ENCODE measurements around the gene EIF3I. TPM values are rescaled to one million over a fixed set of nuclear protein-coding genes. Genes with fewer than 3 reads are reported as not detected.

Gene EIF3I
- 123 TPM for total RNA-seq
- 100 to 1,000 TPM; 191 to 216 (median 204) TPM for polyA plus RNA-seq

GRCh38 chr1:32221980-32222755 lies at the start of gene EIF3I, which contains the start of gene TMEM234:
TSS of gene EIF3I (plus strand) at chr1:32222407. CDS start at chr1:32222442, 35 bp downstream.
TSS of gene TMEM234 (minus strand) at chr1:32222353. CDS start at chr1:32222322, 31 bp downstream.
- Mint-ChIP-seq H3K27ac (peak within 1 kb of the TSS; percentile 94 to 99 (median 99)), H3K9me3 (no peaks in the 10 kb centered on the region), H3K36me3 (peaks cover 21% of the 10 kb centered on the region), H3K4me3 (peak within 1 kb of the TSS; percentile 97 to 100 (median 98)), H3K4me1 (peaks cover 6 to 63% (median 27%) of the 10 kb centered on the region in 4 donors), H3K27me3 (no peaks in the 10 kb centered on the region)
- Histone ChIP-seq H3K27ac (ENCODE audit: insufficient read depth, low read length, poor library complexity, severe bottlenecking) (peak within 1 kb of the TSS; percentile 96), H3K4me3 (ENCODE audit: low read depth, low read length) (peak within 1 kb of the TSS; percentile 87), H3K4me1 (ENCODE audit: control insufficient read depth, insufficient read depth, low read length, poor library complexity, severe bottlenecking) (peaks cover 33% of the 10 kb centered on the region), H3K27me3 (ENCODE audit: control insufficient read depth, insufficient read depth, low read length) (no peaks in the 10 kb centered on the region), H3K36me3 (ENCODE audit: control insufficient read depth, insufficient read depth, low read length) (peaks cover 26% of the 10 kb centered on the region), H3K9me3 (ENCODE audit: control insufficient read depth in 2 of 2, low read length in 2 of 2) (no peaks in the 10 kb centered on the region)
- peak; percentile 92 to 94 (median 92) for DNase-seq
- ATAC-seq (ENCODE audit: low read depth in 2 of 2): peak; percentile 91 to 94

DNA sequence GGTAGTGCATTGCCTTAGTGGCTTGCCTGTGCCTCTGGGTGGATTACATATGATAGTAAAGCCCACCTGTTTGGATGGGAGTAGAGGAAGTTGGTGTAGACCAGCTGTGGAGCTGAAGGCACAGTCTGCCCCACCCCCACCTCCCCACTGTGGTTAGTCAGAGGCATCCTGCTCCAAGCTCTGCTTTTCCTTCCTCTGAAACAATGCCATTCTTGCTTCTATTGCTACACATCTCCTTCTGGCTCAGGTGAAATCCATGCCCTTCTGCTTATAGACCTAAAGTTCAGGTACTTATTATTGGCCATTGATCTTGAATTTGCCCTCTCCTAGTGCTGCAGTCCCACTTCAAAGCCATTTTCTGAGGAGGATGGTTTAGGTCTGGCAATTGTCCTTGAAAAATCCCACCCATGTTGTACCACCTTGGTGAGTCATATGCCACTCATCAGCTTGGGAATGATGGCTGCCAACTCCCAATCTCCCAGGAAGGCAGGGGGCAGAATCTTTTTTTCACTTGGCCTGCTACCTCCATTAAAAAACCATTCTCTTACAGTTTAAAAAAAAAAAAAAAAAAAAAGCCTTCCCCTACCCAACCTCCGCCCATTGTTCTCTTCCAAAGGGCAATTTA lies 49.5 kb upstream of the EIF3I start:
- peak overlapping the region in 2 of 3 donors; percentile 48 to 71 for H3K27ac Mint-ChIP-seq
- H3K9me3 ChIP-seq (ENCODE audit: control insufficient read depth in 2 of 2, low read length in 2 of 2): no peaks in the 10 kb centered on the region
- H3K27me3 Mint-ChIP-seq: no peaks in the 10 kb centered on the region
- H3K4me1 ChIP-seq (ENCODE audit: control insufficient read depth, insufficient read depth, low read length, poor library complexity, severe bottlenecking): no peaks in the 10 kb centered on the region
- DNase-seq (peak in 1 of 3 donors; percentile 20), ATAC-seq (ENCODE audit: low read depth in 2 of 2) (no peak)
- H3K27ac ChIP-seq (ENCODE audit: insufficient read depth, low read length, poor library complexity, severe bottlenecking): no peak overlapping the region
- peaks cover 44% of the 10 kb centered on the region for H3K36me3 ChIP-seq (ENCODE audit: control insufficient read depth, insufficient read depth, low read length)
- H3K27me3 ChIP-seq (ENCODE audit: control insufficient read depth, insufficient read depth, low read length): no peaks in the 10 kb centered on the region
- H3K9me3 Mint-ChIP-seq: peaks cover 0 to 2% (median 0%) of the 10 kb centered on the region in 7 donors
- peaks cover 2 to 15% (median 12%) of the 10 kb centered on the region in 4 donors for H3K4me1 Mint-ChIP-seq
- H3K36me3 Mint-ChIP-seq: peaks cover 27% of the 10 kb centered on the region
- H3K4me3 ChIP-seq (ENCODE audit: low read depth, low read length): no peak overlapping the region
- no peak overlapping the region for H3K4me3 Mint-ChIP-seq

DNA sequence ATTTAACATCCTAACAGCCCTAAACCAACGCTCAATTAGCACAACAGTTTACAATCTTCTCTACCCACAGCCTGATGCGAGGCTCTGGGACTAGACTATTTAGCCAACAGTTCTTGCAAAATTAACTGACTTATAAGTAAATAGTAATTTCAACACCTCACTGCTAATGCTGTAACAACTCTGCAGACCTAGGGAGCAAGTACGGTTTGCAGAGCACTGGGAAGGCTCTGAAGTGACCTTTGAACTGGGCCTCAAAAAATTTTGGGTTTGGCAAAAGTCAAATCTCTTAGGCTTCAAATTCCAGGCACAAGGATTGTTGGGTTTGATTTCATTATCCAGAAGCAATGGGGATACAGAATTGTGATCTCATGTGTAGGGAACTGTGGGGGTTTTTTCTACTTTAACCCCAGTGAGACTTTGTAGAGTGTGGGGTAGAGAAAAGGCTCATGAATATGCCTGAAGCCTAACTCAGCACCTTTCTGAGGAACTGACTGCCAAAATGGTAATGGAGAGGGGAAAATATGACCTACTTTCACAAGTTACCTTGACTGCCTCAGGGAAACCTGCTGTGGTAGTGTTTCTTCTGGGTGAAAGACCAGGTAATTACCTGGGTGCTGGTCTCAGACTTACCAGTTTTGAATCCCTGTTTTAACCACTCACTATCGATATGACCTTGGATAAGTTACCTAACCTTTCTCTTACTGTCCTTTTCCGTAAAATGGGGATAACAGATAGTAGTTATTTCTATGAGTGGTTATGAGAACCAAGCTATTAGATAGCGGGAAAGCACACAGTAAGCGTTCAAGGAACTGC lies 43.6 kb upstream of the EIF3I start:
- H3K27me3 Mint-ChIP-seq: no peaks in the 10 kb centered on the region
- peak overlapping the region; percentile 85 to 100 (median 93) for H3K4me3 Mint-ChIP-seq
- peaks cover 9% of the 10 kb centered on the region for H3K36me3 Mint-ChIP-seq
- no peaks in the 10 kb centered on the region for H3K27me3 ChIP-seq (ENCODE audit: control insufficient read depth, insufficient read depth, low read length)
- peaks cover 39% of the 10 kb centered on the region for H3K4me1 ChIP-seq (ENCODE audit: control insufficient read depth, insufficient read depth, low read length, poor library complexity, severe bottlenecking)
- no peak for ATAC-seq (ENCODE audit: low read depth in 2 of 2)
- peak overlapping the region; percentile 83 for H3K4me3 ChIP-seq (ENCODE audit: low read depth, low read length)
- peaks cover 0 to 1% (median 0%) of the 10 kb centered on the region in 7 donors for H3K9me3 Mint-ChIP-seq
- H3K4me1 Mint-ChIP-seq: peaks cover 10 to 43% (median 28%) of the 10 kb centered on the region in 4 donors
- H3K9me3 ChIP-seq (ENCODE audit: control insufficient read depth in 2 of 2, low read length in 2 of 2): no peaks in the 10 kb centered on the region
- peaks cover 6% of the 10 kb centered on the region for H3K36me3 ChIP-seq (ENCODE audit: control insufficient read depth, insufficient read depth, low read length)
- H3K27ac Mint-ChIP-seq: peak overlapping the region; percentile 90 to 96 (median 95)
- H3K27ac ChIP-seq (ENCODE audit: insufficient read depth, low read length, poor library complexity, severe bottlenecking): peak overlapping the region; percentile 85
- DNase-seq: no peak

GRCh38 chr1:32179193-32179442 lies 43.1 kb upstream of the EIF3I start:
- Histone ChIP-seq H3K4me1 (ENCODE audit: control insufficient read depth, insufficient read depth, low read length, poor library complexity, severe bottlenecking) (peaks cover 42% of the 10 kb centered on the region), H3K4me3 (ENCODE audit: low read depth, low read length) (peak overlapping the region; percentile 83), H3K36me3 (ENCODE audit: control insufficient read depth, insufficient read depth, low read length) (peaks cover 10% of the 10 kb centered on the region), H3K9me3 (ENCODE audit: control insufficient read depth in 2 of 2, low read length in 2 of 2) (no peaks in the 10 kb centered on the region), H3K27me3 (ENCODE audit: control insufficient read depth, insufficient read depth, low read length) (no peaks in the 10 kb centered on the region), H3K27ac (ENCODE audit: insufficient read depth, low read length, poor library complexity, severe bottlenecking) (peak overlapping the region; percentile 85)
- DNase-seq (no peak), ATAC-seq (ENCODE audit: low read depth in 2 of 2) (no peak)
- Mint-ChIP-seq H3K36me3 (peaks cover 12% of the 10 kb centered on the region), H3K27me3 (no peaks in the 10 kb centered on the region), H3K4me3 (peak overlapping the region; percentile 85 to 100 (median 93)), H3K27ac (peak overlapping the region; percentile 90 to 96 (median 95)), H3K9me3 (peaks cover 0 to 1% (median 0%) of the 10 kb centered on the region in 7 donors), H3K4me1 (peaks cover 10 to 47% (median 30%) of the 10 kb centered on the region in 4 donors)

- Histone ChIP-seq H3K27me3 (ENCODE audit: control insufficient read depth, insufficient read depth, low read length) (no peaks in the 10 kb centered on the region), H3K36me3 (ENCODE audit: control insufficient read depth, insufficient read depth, low read length) (peaks cover 15% of the 10 kb centered on the region), H3K9me3 (ENCODE audit: control insufficient read depth in 2 of 2, low read length in 2 of 2) (no peaks in the 10 kb centered on the region), H3K27ac (ENCODE audit: insufficient read depth, low read length, poor library complexity, severe bottlenecking) (peak within 1 kb of the TSS; percentile 85), H3K4me3 (ENCODE audit: low read depth, low read length) (peak within 1 kb of the TSS; percentile 83), H3K4me1 (ENCODE audit: control insufficient read depth, insufficient read depth, low read length, poor library complexity, severe bottlenecking) (peaks cover 47% of the 10 kb centered on the region)
- Mint-ChIP-seq H3K9me3 (peaks cover 0 to 1% (median 0%) of the 10 kb centered on the region in 7 donors), H3K27ac (peak within 1 kb of the TSS; percentile 90 to 96 (median 95)), H3K4me1 (peaks cover 10 to 52% (median 32%) of the 10 kb centered on the region in 4 donors), H3K4me3 (peak within 1 kb of the TSS; percentile 85 to 100 (median 94)), H3K36me3 (peaks cover 17% of the 10 kb centered on the region), H3K27me3 (no peaks in the 10 kb centered on the region)
- DNase-seq (peak; percentile 83 to 93 (median 89)), ATAC-seq (ENCODE audit: low read depth in 2 of 2) (peak; percentile 83 to 87)
These were observed 42.6 kb upstream of the EIF3I start, which contains the start of gene TXLNA for GRCh38 chr1:32179443-32180185. TSS of gene TXLNA (plus strand) at chr1:32179675. CDS start at chr1:32180346, 671 bp downstream.

- Mint-ChIP-seq H3K27ac (peak overlapping the region; percentile 74 to 91 (median 90)), H3K4me3 (peak overlapping the region; percentile 85 to 100 (median 92)), H3K36me3 (peaks cover 22% of the 10 kb centered on the region), H3K27me3 (no peaks in the 10 kb centered on the region), H3K9me3 (peaks cover 0 to 1% (median 0%) of the 10 kb centered on the region in 7 donors), H3K4me1 (peaks cover 10 to 58% (median 37%) of the 10 kb centered on the region in 4 donors)
- Histone ChIP-seq H3K4me3 (ENCODE audit: low read depth, low read length) (peak overlapping the region; percentile 82), H3K36me3 (ENCODE audit: control insufficient read depth, insufficient read depth, low read length) (peaks cover 21% of the 10 kb centered on the region), H3K4me1 (ENCODE audit: control insufficient read depth, insufficient read depth, low read length, poor library complexity, severe bottlenecking) (peaks cover 48% of the 10 kb centered on the region), H3K27ac (ENCODE audit: insufficient read depth, low read length, poor library complexity, severe bottlenecking) (peak overlapping the region; percentile 85), H3K27me3 (ENCODE audit: control insufficient read depth, insufficient read depth, low read length) (no peaks in the 10 kb centered on the region), H3K9me3 (ENCODE audit: control insufficient read depth in 2 of 2, low read length in 2 of 2) (no peaks in the 10 kb centered on the region)
- DNase-seq (peak; percentile 11 to 50 (median 20)), ATAC-seq (ENCODE audit: low read depth in 2 of 2) (no peak)
These were observed 41.8 kb upstream of the EIF3I start for GRCh38 chr1:32180186-32181060.
